Measurements from ENCODE around the gene FGFR1OP2.

The FGFR1OP2 gene

GRCh38 chr12:26991826-26992225 lies 53.6 kb downstream of the FGFR1OP2 start:
- Mint-ChIP-seq H3K9me3 (no peaks in the 10 kb centered on the region), H3K27ac (ENCODE audit: low read depth) (no peak overlapping the region), H3K4me1 (peaks cover 10% of the 10 kb centered on the region), H3K27me3 (no peaks in the 10 kb centered on the region), H3K36me3 (ENCODE audit: insufficient read depth) (peaks cover 23% of the 10 kb centered on the region), H3K4me3 (no peak overlapping the region)
- ATAC-seq (replicated peaks; ENCODE audit: extremely low read depth, poor library complexity, severe bottlenecking): no peak
- DNase-seq (ENCODE audit: low spot score in 2 of 2): no peak

- H3K4me3 Mint-ChIP-seq: no peak overlapping the region
- no peaks in the 10 kb centered on the region for H3K27me3 Mint-ChIP-seq
- no peak overlapping the region for H3K27ac Mint-ChIP-seq (ENCODE audit: low read depth)
- H3K9me3 Mint-ChIP-seq: no peaks in the 10 kb centered on the region
- H3K36me3 Mint-ChIP-seq (ENCODE audit: insufficient read depth): peaks cover 29% of the 10 kb centered on the region
- ATAC-seq (replicated peaks; ENCODE audit: extremely low read depth, poor library complexity, severe bottlenecking): no peak
- peaks cover 11% of the 10 kb centered on the region for H3K4me1 Mint-ChIP-seq
- DNase-seq (ENCODE audit: low spot score in 2 of 2): no peak
Measured at GRCh38 chr12:26994109-26994508, 55.8 kb downstream of the FGFR1OP2 start.

- DNase-seq (ENCODE audit: low spot score in 2 of 2) (no peak), ATAC-seq (replicated peaks; ENCODE audit: extremely low read depth, poor library complexity, severe bottlenecking) (no peak)
- peaks cover 25% of the 10 kb centered on the region for H3K36me3 Mint-ChIP-seq (ENCODE audit: insufficient read depth)
- H3K4me1 Mint-ChIP-seq: peaks cover 10% of the 10 kb centered on the region
- no peaks in the 10 kb centered on the region for H3K9me3 Mint-ChIP-seq
- no peaks in the 10 kb centered on the region for H3K27me3 Mint-ChIP-seq
- no peak overlapping the region for H3K27ac Mint-ChIP-seq (ENCODE audit: low read depth)
- H3K4me3 Mint-ChIP-seq: no peak overlapping the region
Measured at GRCh38 chr12:26995706-26996105, 57.4 kb downstream of the FGFR1OP2 start.

- Mint-ChIP-seq H3K27me3 (no peaks in the 10 kb centered on the region), H3K9me3 (no peaks in the 10 kb centered on the region), H3K36me3 (ENCODE audit: insufficient read depth) (peaks cover 29% of the 10 kb centered on the region), H3K27ac (ENCODE audit: low read depth) (no peak overlapping the region), H3K4me1 (peaks cover 18% of the 10 kb centered on the region), H3K4me3 (no peak overlapping the region)
- ATAC-seq (replicated peaks; ENCODE audit: extremely low read depth, poor library complexity, severe bottlenecking) (no peak), DNase-seq (ENCODE audit: low spot score in 2 of 2) (no peak)
Measured at GRCh38 chr12:26997003-26997402, 58.7 kb downstream of the FGFR1OP2 start.

- DNase-seq (ENCODE audit: low spot score in 2 of 2) (no peak), ATAC-seq (replicated peaks; ENCODE audit: extremely low read depth, poor library complexity, severe bottlenecking) (no peak)
- Mint-ChIP-seq H3K4me1 (peaks cover 35% of the 10 kb centered on the region), H3K9me3 (no peaks in the 10 kb centered on the region), H3K36me3 (ENCODE audit: insufficient read depth) (peaks cover 23% of the 10 kb centered on the region), H3K27ac (ENCODE audit: low read depth) (no peak overlapping the region), H3K27me3 (no peaks in the 10 kb centered on the region), H3K4me3 (no peak overlapping the region)
Measured at GRCh38 chr12:27000961-27001360, 62.7 kb downstream of the FGFR1OP2 start.

- Mint-ChIP-seq H3K27ac (ENCODE audit: low read depth) (peak overlapping the region; percentile 21), H3K27me3 (no peaks in the 10 kb centered on the region), H3K4me3 (no peak overlapping the region), H3K4me1 (peaks cover 35% of the 10 kb centered on the region), H3K9me3 (no peaks in the 10 kb centered on the region), H3K36me3 (ENCODE audit: insufficient read depth) (peaks cover 23% of the 10 kb centered on the region)
- DNase-seq (ENCODE audit: low spot score in 2 of 2) (no peak), ATAC-seq (replicated peaks; ENCODE audit: extremely low read depth, poor library complexity, severe bottlenecking) (no peak)
Measured at GRCh38 chr12:27001663-27002062, 63.4 kb downstream of the FGFR1OP2 start.

- DNase-seq (ENCODE audit: low spot score in 2 of 2) (no peak), ATAC-seq (replicated peaks; ENCODE audit: extremely low read depth, poor library complexity, severe bottlenecking) (no peak)
- peaks cover 35% of the 10 kb centered on the region for H3K4me1 Mint-ChIP-seq
- peak overlapping the region; percentile 21 for H3K27ac Mint-ChIP-seq (ENCODE audit: low read depth)
- H3K4me3 Mint-ChIP-seq: no peak overlapping the region
- no peaks in the 10 kb centered on the region for H3K27me3 Mint-ChIP-seq
- H3K36me3 Mint-ChIP-seq (ENCODE audit: insufficient read depth): peaks cover 23% of the 10 kb centered on the region
- no peaks in the 10 kb centered on the region for H3K9me3 Mint-ChIP-seq
Measured at GRCh38 chr12:27002141-27002540, 63.9 kb downstream of the FGFR1OP2 start.

GRCh38 chr12:27003421-27004381 lies 65.4 kb downstream of the FGFR1OP2 start:
- peaks cover 15% of the 10 kb centered on the region for H3K36me3 Mint-ChIP-seq (ENCODE audit: insufficient read depth)
- H3K9me3 Mint-ChIP-seq: no peaks in the 10 kb centered on the region
- no peaks in the 10 kb centered on the region for H3K27me3 Mint-ChIP-seq
- ATAC-seq (replicated peaks; ENCODE audit: extremely low read depth, poor library complexity, severe bottlenecking) (no peak), DNase-seq (ENCODE audit: low spot score in 2 of 2) (no peak)
- no peak overlapping the region for H3K4me3 Mint-ChIP-seq
- H3K27ac Mint-ChIP-seq (ENCODE audit: low read depth): no peak overlapping the region
- H3K4me1 Mint-ChIP-seq: peaks cover 43% of the 10 kb centered on the region

- Mint-ChIP-seq H3K27me3 (no peaks in the 10 kb centered on the region), H3K4me1 (peaks cover 49% of the 10 kb centered on the region), H3K36me3 (ENCODE audit: insufficient read depth) (peaks cover 11% of the 10 kb centered on the region), H3K4me3 (no peak overlapping the region), H3K9me3 (no peaks in the 10 kb centered on the region), H3K27ac (ENCODE audit: low read depth) (no peak overlapping the region)
- DNase-seq (ENCODE audit: low spot score in 2 of 2): no peak
- no peak for ATAC-seq (replicated peaks; ENCODE audit: extremely low read depth, poor library complexity, severe bottlenecking)
Measured at GRCh38 chr12:27005495-27005894, 67.2 kb downstream of the FGFR1OP2 start.

- no peaks in the 10 kb centered on the region for H3K9me3 Mint-ChIP-seq
- ATAC-seq (replicated peaks; ENCODE audit: extremely low read depth, poor library complexity, severe bottlenecking) (no peak), DNase-seq (ENCODE audit: low spot score in 2 of 2) (no peak)
- H3K4me1 Mint-ChIP-seq: peaks cover 54% of the 10 kb centered on the region
- no peaks in the 10 kb centered on the region for H3K27me3 Mint-ChIP-seq
- H3K4me3 Mint-ChIP-seq: no peak overlapping the region
- H3K27ac Mint-ChIP-seq (ENCODE audit: low read depth): no peak overlapping the region
- peaks cover 13% of the 10 kb centered on the region for H3K36me3 Mint-ChIP-seq (ENCODE audit: insufficient read depth)
Measured at GRCh38 chr12:27006797-27007467, 68.7 kb downstream of the FGFR1OP2 start.

GRCh38 chr12:27008081-27008480 lies 69.8 kb downstream of the FGFR1OP2 start:
- H3K36me3 Mint-ChIP-seq (ENCODE audit: insufficient read depth): peaks cover 10% of the 10 kb centered on the region
- H3K27ac Mint-ChIP-seq (ENCODE audit: low read depth): no peak overlapping the region
- no peaks in the 10 kb centered on the region for H3K9me3 Mint-ChIP-seq
- ATAC-seq (replicated peaks; ENCODE audit: extremely low read depth, poor library complexity, severe bottlenecking) (no peak), DNase-seq (ENCODE audit: low spot score in 2 of 2) (no peak)
- H3K27me3 Mint-ChIP-seq: no peaks in the 10 kb centered on the region
- H3K4me3 Mint-ChIP-seq: no peak overlapping the region
- H3K4me1 Mint-ChIP-seq: peaks cover 57% of the 10 kb centered on the region

GRCh38 chr12:27009881-27010301 lies 71.6 kb downstream of the FGFR1OP2 start:
- DNase-seq (ENCODE audit: low spot score in 2 of 2) (no peak), ATAC-seq (replicated peaks; ENCODE audit: extremely low read depth, poor library complexity, severe bottlenecking) (no peak)
- peaks cover 56% of the 10 kb centered on the region for H3K4me1 Mint-ChIP-seq
- H3K36me3 Mint-ChIP-seq (ENCODE audit: insufficient read depth): peaks cover 12% of the 10 kb centered on the region
- no peaks in the 10 kb centered on the region for H3K27me3 Mint-ChIP-seq
- no peak overlapping the region for H3K4me3 Mint-ChIP-seq
- no peaks in the 10 kb centered on the region for H3K9me3 Mint-ChIP-seq
- H3K27ac Mint-ChIP-seq (ENCODE audit: low read depth): peak overlapping the region; percentile 45
